GM21423 (cell line): ENCODE measurements around the gene GALNT5.
A peak's percentile ranks its signal among the peaks of the same experiment; 100 is the strongest.

Experiments used
- ATAC-seq: cut with Tn5 transposase; IDR thresholded peaks from one replicate; pipeline ENCODE4 v1.9.1; 2021; ENCODE audit warnings: mild to moderate bottlenecking, moderate library complexity; ENCODE audit not compliant: unreplicated experiment

The GALNT5 gene

GRCh38 chr2:157290525-157290924 is 33.0 kb downstream of the GALNT5 start:
- no peak for ATAC-seq

- no peak for ATAC-seq
Measured at GRCh38 chr2:157291018-157291417, 33.5 kb downstream of the GALNT5 start.

GRCh38 chr2:157292853-157293252 is 35.3 kb downstream of the GALNT5 start:
- ATAC-seq, result no peak

GRCh38 chr2:157296490-157296889 is 39.0 kb downstream of the GALNT5 start:
- ATAC-seq, result no peak

GRCh38 chr2:157296958-157297357 is 39.5 kb downstream of the GALNT5 start:
- no peak for ATAC-seq

GRCh38 chr2:157301307-157301706 is 43.8 kb downstream of the GALNT5 start:
- ATAC-seq, result no peak

- peak; percentile 84 for ATAC-seq
Measured at GRCh38 chr2:157302492-157303099, 45.1 kb downstream of the GALNT5 start.

- ATAC-seq, result no peak
Measured at GRCh38 chr2:157303612-157304011, 46.1 kb downstream of the GALNT5 start.

GRCh38 chr2:157304811-157305722 is 47.6 kb downstream of the GALNT5 start:
- ATAC-seq, result no peak

GRCh38 chr2:157305723-157306110 is 48.2 kb downstream of the GALNT5 start:
- no peak for ATAC-seq

GRCh38 chr2:157307021-157307420 is 49.5 kb downstream of the GALNT5 start:
- no peak for ATAC-seq

- ATAC-seq, result no peak
Measured at GRCh38 chr2:157309878-157310277, 52.4 kb downstream of the GALNT5 start.

GRCh38 chr2:157311706-157312105 is 54.2 kb downstream of the GALNT5 start:
- no peak for ATAC-seq

- ATAC-seq, result no peak
Measured at GRCh38 chr2:157312866-157313486, 55.5 kb downstream of the GALNT5 start.

GRCh38 chr2:157315901-157316300 is 58.4 kb downstream of the GALNT5 start:
- ATAC-seq, result no peak

GRCh38 chr2:157318884-157319283 is 61.4 kb downstream of the GALNT5 start:
- ATAC-seq, result no peak

GRCh38 chr2:157319795-157320194 is 62.3 kb downstream of the GALNT5 start:
- ATAC-seq, result no peak

- ATAC-seq, result no peak
Measured at GRCh38 chr2:157320409-157320808, 62.9 kb downstream of the GALNT5 start.

- ATAC-seq, result no peak
Measured at GRCh38 chr2:157321466-157321865, 64.0 kb downstream of the GALNT5 start.

- no peak for ATAC-seq
Measured at GRCh38 chr2:157322432-157322831, 64.9 kb downstream of the GALNT5 start.

- no peak for ATAC-seq
Measured at GRCh38 chr2:157324331-157324843, 66.9 kb downstream of the GALNT5 start.

- no peak for ATAC-seq
Measured at GRCh38 chr2:157325786-157326185, 68.3 kb downstream of the GALNT5 start, which contains the start of gene ERMN. ERMN (minus strand) TSS chr2:157325824; CDS start chr2:157325642, 182 bp downstream.
